ENCODE data around the gene ADGRA1. TPM values are rescaled to one million over a fixed set of nuclear protein-coding genes. Genes with fewer than 3 reads are reported as not detected.

Gene ADGRA1
- total RNA-seq, 1 donor from 2014 or later: not detected

- intact Hi-C loops (cut with micrococcal nuclease): no loop called here
Observed at GRCh38 chr10:133056001-133056400, 31.7 kb upstream of the ADGRA1 start.

GRCh38 chr10:133056651-133057178, 31.0 kb upstream of the ADGRA1 start:
- intact Hi-C loops (cut with micrococcal nuclease): no loop called here

GRCh38 chr10:133058331-133059092, 29.2 kb upstream of the ADGRA1 start:
- intact Hi-C loops (cut with micrococcal nuclease): no loop called here

- intact Hi-C loops (cut with micrococcal nuclease): no loop called here
Observed at GRCh38 chr10:133059093-133059470, 28.6 kb upstream of the ADGRA1 start.

- intact Hi-C loops (cut with micrococcal nuclease): no loop called here
Observed at GRCh38 chr10:133059571-133059970, 28.2 kb upstream of the ADGRA1 start.

GRCh38 chr10:133060022-133060421, 27.7 kb upstream of the ADGRA1 start:
- intact Hi-C loops (cut with micrococcal nuclease): no loop called here

- intact Hi-C loops (cut with micrococcal nuclease): no loop called here
Observed at GRCh38 chr10:133060466-133060865, 27.3 kb upstream of the ADGRA1 start.

- intact Hi-C loops (cut with micrococcal nuclease): no loop called here
Observed at GRCh38 chr10:133060881-133061280, 26.8 kb upstream of the ADGRA1 start.

GRCh38 chr10:133061296-133062038, 26.3 kb upstream of the ADGRA1 start:
- intact Hi-C loops (cut with micrococcal nuclease): no loop called here

- intact Hi-C loops (cut with micrococcal nuclease): no loop called here
Observed at GRCh38 chr10:133062085-133062484, 25.6 kb upstream of the ADGRA1 start.

- intact Hi-C loops (cut with micrococcal nuclease): no loop called here
Observed at GRCh38 chr10:133062635-133063034, 25.1 kb upstream of the ADGRA1 start.

- intact Hi-C loops (cut with micrococcal nuclease): no loop called here
Observed at GRCh38 chr10:133067149-133068105, 20.3 kb upstream of the ADGRA1 start.

- intact Hi-C loops (cut with micrococcal nuclease): no loop called here
Observed at GRCh38 chr10:133068111-133069032, 19.4 kb upstream of the ADGRA1 start.

- intact Hi-C loops (cut with micrococcal nuclease): no loop called here
Observed at GRCh38 chr10:133069033-133069525, 18.6 kb upstream of the ADGRA1 start.

GRCh38 chr10:133070405-133070804, 17.3 kb upstream of the ADGRA1 start:
- intact Hi-C loops (cut with micrococcal nuclease): no loop called here

- intact Hi-C loops (cut with micrococcal nuclease): no loop called here
Observed at GRCh38 chr10:133070810-133071209, 16.9 kb upstream of the ADGRA1 start.

GRCh38 chr10:133071733-133072132, 16.0 kb upstream of the ADGRA1 start:
- intact Hi-C loops (cut with micrococcal nuclease): no loop called here

- intact Hi-C loops (cut with micrococcal nuclease): no loop called here
Observed at GRCh38 chr10:133072196-133072595, 15.5 kb upstream of the ADGRA1 start.

- intact Hi-C loops (cut with micrococcal nuclease): no loop called here
Observed at GRCh38 chr10:133072720-133073390, 14.9 kb upstream of the ADGRA1 start.
